HG03095 (cell line): Measurements from ENCODE around the gene TMEM30A.

Source experiments
- ATAC-seq: cut with Tn5 transposase; IDR thresholded peaks from one replicate; pipeline ENCODE4 v1.9.1; 2021; ENCODE audit warnings: moderate library complexity; ENCODE audit not compliant: unreplicated experiment

TMEM30A gene

DNA sequence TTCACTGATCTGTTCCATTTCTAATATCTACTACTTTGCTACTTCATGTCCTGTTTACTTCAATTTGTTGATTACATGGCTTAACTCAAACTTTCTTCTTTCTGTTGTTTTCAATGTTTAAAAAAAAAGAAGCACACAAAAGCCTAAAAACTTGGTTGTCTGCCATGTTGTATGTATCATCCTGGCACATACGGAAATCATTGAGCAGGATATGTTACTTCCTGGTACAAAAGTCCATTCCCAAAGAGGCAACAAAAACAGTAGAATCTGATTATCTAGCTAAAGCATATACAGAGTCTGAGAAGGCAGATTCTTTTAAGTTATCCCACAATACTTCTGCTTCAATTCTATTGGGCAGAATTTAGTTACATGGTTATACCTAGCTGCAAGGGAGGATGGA is 64.2 kb downstream of the TMEM30A start:
- ATAC-seq: no peak

DNA sequence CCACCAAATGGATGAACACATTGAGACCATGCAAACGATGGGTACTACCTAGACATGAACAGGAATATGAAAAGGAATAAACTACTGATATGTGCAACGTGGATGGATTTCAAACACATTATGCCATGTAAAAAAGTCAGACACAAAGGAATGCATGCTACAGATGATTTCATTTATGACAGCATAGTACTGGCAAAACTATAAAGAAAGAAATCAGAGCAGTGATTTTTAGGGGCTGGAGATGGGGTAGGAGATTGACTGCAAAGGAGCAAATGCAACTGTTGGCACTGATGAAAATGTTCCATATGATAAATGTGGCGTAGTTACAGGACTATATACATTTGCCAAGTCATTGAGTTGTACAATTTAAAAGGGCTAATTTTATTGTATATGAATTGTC is 65.3 kb downstream of the TMEM30A start:
- ATAC-seq: no peak

DNA sequence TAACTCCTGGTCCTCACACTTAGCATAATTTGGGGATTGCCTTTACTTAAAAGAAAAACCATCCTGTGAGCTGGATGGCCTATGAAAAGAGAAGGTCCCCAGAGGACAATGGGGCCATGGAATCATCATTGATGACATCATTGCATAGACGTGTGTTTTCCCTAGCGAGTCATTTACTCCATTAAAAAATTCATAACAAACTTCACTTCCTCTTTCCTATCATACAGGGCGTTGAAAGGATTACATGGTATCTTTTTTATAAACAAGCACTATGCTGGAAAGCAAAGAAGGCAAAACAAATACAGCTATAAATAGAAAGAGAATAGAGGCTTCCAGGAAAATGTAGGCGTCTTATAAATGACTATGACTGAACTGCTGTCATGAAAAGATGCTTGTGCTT is 67.4 kb downstream of the TMEM30A start:
- ATAC-seq: no peak

DNA sequence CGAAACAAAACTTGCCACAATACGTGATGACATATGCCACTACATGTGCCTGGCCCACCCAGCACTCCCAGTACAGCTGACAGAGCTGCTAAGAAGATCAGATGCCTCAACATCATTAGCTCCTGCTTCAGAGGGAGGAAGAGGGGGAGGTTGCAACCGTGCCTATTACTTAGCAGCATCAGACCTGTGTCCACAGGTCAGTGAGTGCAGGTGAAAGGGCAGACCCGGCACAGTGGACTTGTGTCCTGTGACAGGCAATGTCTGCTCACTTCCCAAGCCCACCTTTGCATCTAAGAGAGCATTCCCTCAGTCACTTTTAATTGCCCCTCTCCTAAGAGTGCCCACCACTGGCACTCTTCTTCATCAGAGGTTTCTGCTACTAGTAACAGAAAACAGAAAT is 69.3 kb downstream of the TMEM30A start:
- ATAC-seq: no peak

DNA sequence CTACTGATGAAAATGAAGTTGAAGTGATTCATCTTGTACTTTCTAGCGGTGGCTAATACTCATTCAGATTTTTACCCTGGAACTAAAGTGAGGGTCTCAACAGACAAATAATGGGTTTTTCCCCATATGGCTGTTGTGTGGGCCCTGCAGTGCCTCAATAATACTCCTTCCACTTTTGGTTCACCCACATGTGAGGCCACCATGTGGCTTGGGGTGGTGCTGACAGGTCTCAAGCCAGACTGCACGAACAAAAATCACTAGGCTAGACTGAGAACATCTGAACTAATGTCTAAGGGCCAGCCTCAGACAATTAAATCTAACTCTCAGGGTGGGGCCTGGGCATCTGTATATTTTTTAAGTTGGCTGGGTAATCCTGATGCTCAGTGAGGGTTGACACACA is 70.9 kb downstream of the TMEM30A start:
- ATAC-seq: no peak

DNA sequence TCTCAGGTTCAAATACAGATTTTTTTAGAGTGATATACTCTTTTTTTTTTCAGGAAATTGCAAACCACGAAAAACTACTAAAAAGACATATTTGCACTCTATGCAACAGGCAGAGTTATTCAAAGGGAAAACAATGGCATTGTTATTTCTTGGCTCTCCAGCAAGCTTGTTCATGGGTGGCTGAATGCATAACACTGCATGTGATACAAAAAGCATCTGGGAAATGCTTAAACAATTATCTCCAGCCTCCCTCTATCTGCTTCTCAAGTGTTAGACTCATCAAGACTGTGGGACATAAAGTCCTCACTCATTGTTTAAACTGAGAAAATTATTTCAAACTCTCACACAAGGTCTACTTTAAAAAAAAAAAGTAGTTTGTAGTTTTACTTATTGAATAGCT is 71.5 kb downstream of the TMEM30A start:
- no peak for ATAC-seq

DNA sequence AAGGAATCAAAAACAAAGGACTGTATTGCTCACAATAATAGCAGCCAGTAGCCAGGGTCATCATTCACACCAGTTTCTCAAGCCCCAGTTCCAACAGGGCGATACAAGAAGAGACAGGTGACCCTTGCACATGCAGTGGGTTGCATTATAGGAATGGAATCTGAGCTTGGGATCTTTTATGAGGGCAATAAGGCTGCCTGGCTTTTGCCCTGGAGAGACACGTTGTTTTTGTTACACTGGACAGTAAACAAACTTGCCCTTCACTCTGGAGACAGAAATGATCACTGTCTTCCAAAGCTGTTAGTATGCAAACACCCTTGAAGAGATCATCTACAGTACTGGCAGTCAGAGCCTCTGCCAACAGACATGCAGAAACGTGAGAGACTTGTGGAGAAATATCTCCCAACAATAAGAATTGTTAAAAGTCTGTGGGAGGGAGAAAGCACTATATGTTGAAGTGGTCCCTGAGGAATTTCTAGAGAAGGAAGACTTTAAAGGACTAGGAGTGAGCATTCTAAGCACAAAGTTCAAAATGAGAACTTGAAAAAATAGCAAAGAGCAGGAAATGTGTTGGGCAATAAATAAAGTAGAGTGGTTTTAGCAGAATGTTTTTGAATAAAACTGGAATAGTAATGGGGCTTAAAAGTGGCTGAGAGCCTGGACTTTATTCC is 72.5 kb downstream of the TMEM30A start:
- ATAC-seq: no peak

DNA sequence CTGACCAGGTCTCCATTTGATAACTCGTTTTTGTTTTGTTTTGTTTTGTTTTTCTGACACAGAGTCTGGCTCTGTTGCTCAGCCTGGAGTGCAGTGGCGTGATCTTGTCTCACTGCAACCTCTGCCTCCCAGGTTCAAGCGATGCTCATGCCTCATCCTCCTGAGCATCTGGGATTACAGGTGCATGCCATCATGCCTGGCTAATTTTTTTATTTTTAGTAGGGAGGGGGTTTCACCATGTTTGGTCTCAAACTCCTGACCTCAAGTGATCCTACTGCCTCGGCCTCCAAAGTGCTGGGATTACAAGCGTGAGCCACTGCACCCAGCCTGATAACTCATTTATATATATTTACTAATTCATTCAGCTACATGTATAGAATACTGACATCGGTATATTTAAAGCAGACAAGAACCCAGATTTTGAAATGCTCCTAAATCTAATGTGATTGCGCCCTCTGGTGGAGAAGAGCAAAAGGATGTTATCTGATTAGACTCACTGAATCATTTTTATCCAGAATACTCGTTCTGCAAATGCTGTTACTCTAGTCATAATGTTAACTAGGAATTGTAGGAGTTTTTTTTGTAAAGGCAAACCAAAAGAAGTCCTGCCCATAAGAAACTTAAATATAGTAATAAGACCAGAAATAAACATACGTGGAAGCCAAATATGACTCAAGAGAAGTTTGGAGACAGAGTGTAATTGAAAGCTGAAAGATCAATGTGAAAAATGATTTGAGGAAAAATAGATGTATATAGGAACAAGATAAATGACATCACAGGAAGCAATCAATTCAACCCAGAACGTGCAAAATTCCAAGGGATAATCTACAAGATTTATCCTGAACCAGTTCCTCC is 73.5 kb downstream of the TMEM30A start:
- no peak for ATAC-seq

DNA sequence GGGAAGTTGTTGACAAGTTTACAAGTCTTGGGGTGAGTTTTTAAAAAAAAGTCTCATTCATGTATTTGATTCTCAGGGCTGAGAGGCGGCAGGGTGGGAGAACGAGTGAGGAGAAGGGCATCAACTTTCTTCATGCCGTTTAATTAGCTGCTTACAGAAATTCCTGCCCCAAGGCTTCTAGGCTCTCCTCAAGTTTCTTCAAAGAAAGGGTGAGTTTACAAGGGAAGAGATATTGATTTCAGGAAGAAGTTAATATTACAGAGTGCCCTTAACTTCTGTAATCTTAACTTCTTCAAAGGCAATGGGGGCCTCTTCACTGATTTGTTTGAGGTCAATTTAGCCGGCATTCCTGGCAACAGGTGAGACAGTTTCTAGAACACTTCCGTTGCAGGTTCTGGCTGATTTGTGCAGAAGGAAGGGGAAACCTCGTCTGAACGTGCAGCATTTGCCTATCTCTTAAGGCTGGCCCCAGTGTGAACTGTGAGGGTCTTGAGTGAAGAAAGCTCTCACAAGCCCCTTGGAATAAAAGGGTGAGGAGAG is 75.3 kb downstream of the TMEM30A start:
- no peak for ATAC-seq

DNA sequence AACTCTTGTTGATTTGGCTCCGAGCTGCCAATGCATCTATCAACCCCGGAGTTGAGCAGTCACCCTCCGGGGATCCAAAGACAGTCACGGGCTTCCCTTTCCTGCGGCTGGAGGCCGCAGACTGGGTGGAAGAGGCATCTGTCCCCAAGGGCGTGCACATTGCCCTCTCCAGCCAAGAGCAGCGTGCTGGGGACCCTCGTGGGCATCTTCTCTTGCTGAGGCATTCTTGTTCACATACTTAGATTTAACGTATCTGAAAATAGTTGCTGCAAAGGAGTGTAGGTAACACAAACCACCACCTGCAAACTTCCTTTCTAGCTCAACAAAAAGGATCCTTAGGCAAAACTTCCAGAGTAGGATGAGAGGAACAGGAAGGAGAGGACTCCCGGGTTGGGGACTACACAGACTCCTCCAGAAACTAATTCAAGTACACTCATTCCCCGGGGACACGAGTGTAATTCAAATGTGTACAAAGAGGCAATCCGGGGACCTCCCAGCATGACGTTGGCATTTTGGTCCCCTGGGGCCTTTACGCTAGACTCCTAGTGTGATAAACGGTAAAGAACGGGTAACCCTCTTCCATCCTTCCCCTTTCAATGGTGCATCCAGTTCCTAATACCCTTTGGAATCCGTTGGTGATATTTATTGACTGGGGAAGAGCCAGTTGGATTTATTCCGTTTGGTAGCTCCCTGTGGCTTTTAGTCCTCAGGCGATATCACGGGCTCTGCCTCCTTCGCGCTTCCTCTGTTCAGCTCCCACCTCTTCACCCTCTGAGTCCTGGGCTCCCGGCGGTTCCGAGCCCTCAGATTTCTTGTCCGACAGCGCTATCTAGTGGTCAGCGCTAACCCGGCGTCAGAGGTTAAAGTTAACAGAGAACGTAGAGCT is 76.1 kb downstream of the TMEM30A start:
- peak; percentile 65 for ATAC-seq

DNA sequence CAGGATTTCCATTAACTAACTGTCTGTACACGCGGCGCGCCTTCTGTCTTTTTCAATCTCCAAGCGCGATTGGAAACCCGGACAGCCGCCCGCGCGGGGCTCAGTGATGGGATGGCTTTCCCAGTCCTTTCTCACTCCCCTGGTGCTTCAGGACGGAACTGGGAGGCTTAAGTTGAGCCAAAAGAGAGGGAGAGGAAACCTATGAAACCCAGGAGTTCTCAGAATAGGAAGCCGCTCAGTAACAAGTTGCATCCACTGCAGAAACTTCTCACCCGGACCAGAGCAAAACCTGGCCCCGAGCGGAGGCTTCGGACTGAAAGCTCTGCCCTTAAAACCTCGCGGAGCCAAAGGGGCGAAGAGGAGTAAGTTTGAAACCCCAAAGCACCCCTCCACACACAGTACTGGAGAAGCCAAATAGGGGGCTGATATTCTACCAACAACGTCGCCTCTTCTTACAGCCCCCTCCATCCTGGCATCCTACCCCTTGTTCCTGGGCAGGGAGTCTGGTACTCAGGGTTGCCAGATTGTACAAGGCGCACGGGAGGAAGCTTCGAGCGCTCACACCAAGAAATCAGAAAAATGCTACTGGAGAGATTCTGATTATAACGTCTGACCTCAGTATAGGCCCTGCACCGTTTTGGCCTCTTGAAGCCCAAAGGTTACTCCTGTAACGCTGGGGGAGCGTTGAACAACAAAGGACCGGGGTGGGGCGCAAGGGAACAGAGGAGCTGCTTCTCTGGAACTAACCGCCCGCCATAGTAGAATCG is 77.8 kb downstream of the TMEM30A start:
- ATAC-seq: no peak

DNA sequence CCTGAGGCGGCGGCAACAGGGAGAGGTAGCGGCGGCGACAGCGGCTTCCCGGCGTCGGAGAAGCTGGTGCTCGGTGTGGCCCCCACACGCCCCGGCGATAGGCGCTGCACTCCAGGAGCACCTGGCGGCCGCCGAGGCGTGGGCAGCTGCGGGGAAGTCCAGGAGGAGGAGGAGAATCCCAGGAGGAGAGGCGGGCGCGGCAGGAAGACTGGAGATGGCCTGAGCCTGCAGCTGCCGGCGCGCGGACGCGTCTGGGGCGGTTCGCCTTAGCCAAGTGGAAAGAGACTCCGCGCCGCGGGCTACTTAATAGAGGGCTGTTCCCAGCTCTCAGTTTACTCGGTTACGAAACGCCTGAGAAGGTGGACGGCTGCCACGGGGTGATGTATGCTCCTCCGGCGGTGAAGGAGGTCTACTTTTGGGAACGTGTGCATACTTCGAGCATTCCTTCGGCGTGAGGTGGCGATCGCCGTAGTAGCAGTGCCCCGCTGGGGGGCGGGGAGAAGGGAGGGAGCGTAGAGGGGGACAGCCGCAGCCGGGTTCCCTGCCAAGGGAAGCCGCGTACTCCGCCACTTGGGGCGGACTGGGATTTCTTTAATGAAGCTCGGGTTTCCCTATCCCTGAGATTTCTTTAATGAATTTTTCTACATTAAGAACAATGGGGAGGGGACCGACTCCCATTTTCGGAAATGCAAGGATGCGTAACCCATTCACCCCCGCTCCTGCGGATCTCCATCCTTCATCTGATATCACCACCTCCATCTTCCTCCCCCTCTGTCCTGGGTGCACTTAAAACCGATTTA is 78.6 kb downstream of the TMEM30A start, which contains the start of gene COL12A1:
COL12A1 (minus strand) TSS at position 278 of the 800 bp plus-strand sequence. CDS start 3,261 bp downstream, outside the sequence.
- ATAC-seq: no peak

DNA sequence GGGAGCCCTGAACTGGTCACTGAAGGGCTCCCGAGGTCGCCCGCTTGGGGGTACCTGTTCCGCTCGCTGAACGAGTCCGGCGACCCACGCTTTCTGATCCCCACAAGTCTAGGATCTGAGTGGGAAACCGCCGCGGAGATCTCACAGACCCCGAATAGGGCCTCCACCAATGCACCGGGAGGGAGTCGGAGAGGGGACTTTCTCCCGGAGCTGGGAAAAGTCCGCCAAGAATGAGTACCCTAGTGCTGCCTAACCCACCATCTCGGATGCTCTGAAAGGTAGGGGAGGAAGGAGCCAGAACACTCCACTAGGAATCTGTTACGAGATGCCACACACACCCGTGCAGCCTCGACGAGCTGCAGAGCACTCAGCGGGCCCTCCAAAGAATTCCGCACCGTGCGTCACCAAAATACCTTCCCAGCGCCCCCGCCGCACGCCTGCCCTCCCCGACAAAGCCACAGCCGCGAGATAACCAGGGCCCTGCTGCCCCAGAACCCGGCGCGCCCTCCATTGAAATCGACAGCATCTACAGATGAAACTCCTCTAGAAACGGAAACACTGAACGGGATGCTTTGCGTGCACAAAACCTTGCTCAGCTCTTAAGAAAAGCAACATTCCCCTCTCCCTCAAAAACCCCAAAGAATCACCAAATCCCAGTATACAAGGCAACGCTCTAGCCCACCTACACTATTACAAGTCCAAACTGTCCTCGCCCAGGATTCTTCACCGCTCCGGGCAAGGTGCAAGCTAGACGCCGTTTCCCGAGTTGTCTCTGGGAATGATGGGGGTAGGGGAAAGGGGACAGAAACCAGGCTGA is 79.4 kb downstream of the TMEM30A start:
- no peak for ATAC-seq

DNA sequence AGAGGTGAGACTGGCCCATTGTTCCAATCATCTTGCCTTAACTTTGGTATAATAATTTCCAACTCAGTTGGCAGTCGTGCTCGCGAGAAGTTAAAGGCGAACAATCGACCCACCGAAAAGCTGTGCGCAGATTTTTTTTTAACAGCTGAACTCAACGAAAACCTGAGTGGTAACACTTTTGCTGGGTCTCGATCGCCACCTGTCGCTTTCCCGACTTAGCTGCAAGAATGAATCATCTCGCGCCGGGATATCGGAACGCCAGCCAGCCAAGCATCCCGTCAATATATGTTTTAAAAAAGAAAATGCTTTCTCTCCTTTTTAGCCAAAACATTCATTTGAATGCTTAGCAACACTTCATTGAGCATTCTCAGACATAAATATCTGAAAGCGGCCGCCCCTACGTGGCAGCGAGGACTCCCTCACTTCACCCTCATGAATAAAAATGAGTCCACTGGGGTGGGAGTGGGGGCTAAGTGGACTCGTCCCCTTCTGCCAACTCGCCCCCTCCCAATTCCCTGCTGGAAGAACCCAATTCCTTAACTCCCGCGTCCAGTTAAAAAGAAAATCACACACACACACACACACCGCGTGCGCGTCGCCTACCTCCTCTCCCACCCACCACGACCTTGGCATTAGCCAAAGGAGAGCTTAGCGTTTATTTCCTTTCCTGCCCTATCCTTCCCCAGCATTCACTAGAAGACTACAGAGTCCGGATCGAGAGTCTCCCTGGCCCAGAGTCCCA is 80.2 kb downstream of the TMEM30A start:
- ATAC-seq: no peak

DNA sequence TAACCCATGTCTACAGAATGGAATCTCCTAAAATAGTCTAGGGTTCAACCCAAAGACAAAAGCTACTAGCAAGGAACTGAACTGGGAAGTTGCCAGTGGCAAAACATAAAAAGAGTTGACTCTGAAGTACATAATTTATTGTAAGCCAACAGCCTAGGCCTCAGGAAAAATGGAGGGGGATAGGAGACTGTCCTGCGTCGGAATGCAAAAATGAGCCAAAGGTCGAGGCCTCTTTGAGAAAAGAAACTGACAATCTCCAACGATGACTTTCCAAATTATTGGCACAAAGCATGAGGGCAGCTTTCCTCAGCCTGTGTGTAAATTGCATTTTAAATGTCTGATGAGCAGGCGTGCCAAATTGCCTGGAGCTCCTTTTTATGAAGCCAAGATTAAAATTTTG is 80.9 kb downstream of the TMEM30A start:
- ATAC-seq: no peak
